ENCODE data around the gene RNASE11.

DNA sequence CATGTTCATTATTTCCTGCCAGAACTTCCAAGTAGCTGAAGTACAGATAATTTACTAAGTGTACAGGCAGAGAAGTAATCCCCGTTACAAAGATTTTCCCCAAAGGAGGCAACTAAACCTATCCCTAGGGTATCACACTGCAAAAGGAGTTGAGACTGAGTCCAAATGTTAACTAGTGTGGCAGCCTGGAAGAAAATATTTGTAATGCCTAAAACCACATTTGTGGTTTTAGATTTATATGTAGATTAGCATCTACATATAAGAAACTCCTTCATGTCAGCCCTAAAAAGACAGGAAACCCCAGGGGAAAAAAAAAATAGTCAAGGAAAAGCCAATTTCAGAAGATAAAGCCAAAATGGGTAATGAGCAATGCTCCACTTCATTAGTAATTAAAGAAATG, 4.8 kb upstream of the RNASE11 start:
- TF ChIP-seq, protein P1, sequence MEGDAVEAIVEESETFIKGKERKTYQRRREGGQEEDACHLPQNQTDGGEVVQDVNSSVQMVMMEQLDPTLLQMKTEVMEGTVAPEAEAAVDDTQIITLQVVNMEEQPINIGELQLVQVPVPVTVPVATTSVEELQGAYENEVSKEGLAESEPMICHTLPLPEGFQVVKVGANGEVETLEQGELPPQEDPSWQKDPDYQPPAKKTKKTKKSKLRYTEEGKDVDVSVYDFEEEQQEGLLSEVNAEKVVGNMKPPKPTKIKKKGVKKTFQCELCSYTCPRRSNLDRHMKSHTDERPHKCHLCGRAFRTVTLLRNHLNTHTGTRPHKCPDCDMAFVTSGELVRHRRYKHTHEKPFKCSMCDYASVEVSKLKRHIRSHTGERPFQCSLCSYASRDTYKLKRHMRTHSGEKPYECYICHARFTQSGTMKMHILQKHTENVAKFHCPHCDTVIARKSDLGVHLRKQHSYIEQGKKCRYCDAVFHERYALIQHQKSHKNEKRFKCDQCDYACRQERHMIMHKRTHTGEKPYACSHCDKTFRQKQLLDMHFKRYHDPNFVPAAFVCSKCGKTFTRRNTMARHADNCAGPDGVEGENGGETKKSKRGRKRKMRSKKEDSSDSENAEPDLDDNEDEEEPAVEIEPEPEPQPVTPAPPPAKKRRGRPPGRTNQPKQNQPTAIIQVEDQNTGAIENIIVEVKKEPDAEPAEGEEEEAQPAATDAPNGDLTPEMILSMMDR (optimal IDR thresholded peaks at IDR 0.05 in 1 of 3, IDR thresholded peaks at IDR 0.05 in 1 of 3, conservative IDR thresholded peaks at IDR 0.05 in 1 of 3; ENCODE audit: extremely low read depth in 1 of 3, insufficient read depth in 2 of 3, low read length in 3 of 3) = no peak
- TF ChIP-seq EZH2 (IDR thresholded peaks at IDR 0.05; ENCODE audit: low read length) = no peak
